ENCODE data around the gene ALX3.
"Not testable (repeated sequence)": the region's sequence is repeated elsewhere in the genome, so short reads cannot be mapped to it uniquely, and the experiment has no call there.

ALX3 gene

GRCh38 chr1:110047463-110047862 lies 23.0 kb downstream of the ALX3 start:
- no peak for DNase-seq (ENCODE audit: low read depth, low spot score)

GRCh38 chr1:110043016-110043415 lies 27.5 kb downstream of the ALX3 start:
- no peak for DNase-seq (ENCODE audit: low read depth, low spot score)

GRCh38 chr1:110040548-110040947 lies 29.9 kb downstream of the ALX3 start:
- no peak for DNase-seq (ENCODE audit: low read depth, low spot score)

- DNase-seq (ENCODE audit: low read depth, low spot score): no peak
Measured at GRCh38 chr1:110039641-110040040, 30.8 kb downstream of the ALX3 start.

GRCh38 chr1:110038271-110038670 lies 32.2 kb downstream of the ALX3 start:
- no peak for DNase-seq (ENCODE audit: low read depth, low spot score)

GRCh38 chr1:110035236-110035752 lies 35.2 kb downstream of the ALX3 start:
- no peak for DNase-seq (ENCODE audit: low read depth, low spot score)

- peak; percentile 77 for DNase-seq (ENCODE audit: low read depth, low spot score)
Measured at GRCh38 chr1:110034451-110035235, 35.8 kb downstream of the ALX3 start, which contains the start of gene STRIP1. Gene STRIP1 (plus strand): TSS chr1:110034624. CDS start chr1:110034638, 14 bp downstream.

GRCh38 chr1:110034040-110034450 lies 36.4 kb downstream of the ALX3 start:
- DNase-seq (ENCODE audit: low read depth, low spot score): no peak

- no peak for DNase-seq (ENCODE audit: low read depth, low spot score)
Measured at GRCh38 chr1:110033421-110033820, 37.1 kb downstream of the ALX3 start.

GRCh38 chr1:110032327-110032726 lies 38.1 kb downstream of the ALX3 start:
- DNase-seq (ENCODE audit: low read depth, low spot score): no peak

- DNase-seq (ENCODE audit: low read depth, low spot score): not testable (repeated sequence)
Measured at GRCh38 chr1:110030687-110031086, 39.8 kb downstream of the ALX3 start.

- no peak for DNase-seq (ENCODE audit: low read depth, low spot score)
Measured at GRCh38 chr1:110024613-110025012, 45.9 kb downstream of the ALX3 start.

- no peak for DNase-seq (ENCODE audit: low read depth, low spot score)
Measured at GRCh38 chr1:110021285-110021684, 49.2 kb downstream of the ALX3 start.

GRCh38 chr1:110019770-110020169 lies 50.7 kb downstream of the ALX3 start:
- DNase-seq (ENCODE audit: low read depth, low spot score): no peak

- no peak for DNase-seq (ENCODE audit: low read depth, low spot score)
Measured at GRCh38 chr1:110018396-110018795, 52.1 kb downstream of the ALX3 start.

- DNase-seq (ENCODE audit: low read depth, low spot score): no peak
Measured at GRCh38 chr1:110017792-110018191, 52.7 kb downstream of the ALX3 start.

GRCh38 chr1:110012100-110012780 lies 58.2 kb downstream of the ALX3 start:
- no peak for DNase-seq (ENCODE audit: low read depth, low spot score)

GRCh38 chr1:110011527-110012041 lies 58.9 kb downstream of the ALX3 start:
- no peak for DNase-seq (ENCODE audit: low read depth, low spot score)
